ENCODE data around the gene EDEM2. TPM values are rescaled to one million over a fixed set of nuclear protein-coding genes. Genes with fewer than 3 reads are reported as not detected.
"Not testable (repeated sequence)": the region's sequence is repeated elsewhere in the genome, so short reads cannot be mapped to it uniquely, and the experiment has no call there.

The EDEM2 gene
- total RNA-seq = 13.1 TPM

DNA sequence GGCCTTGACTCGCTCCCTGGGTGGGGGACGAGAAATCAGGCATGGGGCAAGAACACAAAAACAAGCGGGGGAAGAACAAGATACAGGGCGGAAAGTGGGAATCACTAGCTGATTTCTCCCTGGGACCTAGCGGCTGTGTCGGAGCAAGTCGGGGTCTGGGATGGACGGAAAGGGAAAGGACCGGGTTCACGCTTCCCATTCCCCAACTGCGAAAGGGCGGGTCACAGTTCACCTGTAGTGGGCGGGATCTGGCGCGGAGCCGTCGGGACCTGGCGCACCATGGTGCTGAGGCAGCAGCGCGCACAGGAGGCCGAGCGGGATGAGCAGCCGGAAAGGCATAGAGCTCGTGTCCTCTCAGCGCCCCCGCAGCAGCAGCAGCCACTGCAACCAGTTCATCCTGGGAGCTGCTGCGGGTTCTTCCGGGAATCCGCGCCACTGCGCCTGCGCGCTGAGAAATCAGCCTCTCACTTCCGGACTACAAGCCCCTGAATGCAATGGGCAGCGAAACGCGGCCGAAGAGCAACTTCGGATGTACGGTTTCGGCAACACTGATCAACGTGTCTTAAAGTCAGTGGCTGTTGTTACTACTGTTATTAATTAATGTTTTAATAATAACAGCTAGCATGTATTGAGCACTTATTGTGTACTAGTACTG lies at the start of gene EDEM2:
Gene EDEM2, minus strand, starts transcription at position 417 of the 655 bp plus-strand sequence. Its CDS starts 78 bp downstream, at position 339.
- peak; percentile 93 for DNase-seq

GRCh38 chr20:35196313-35196712 lies 49.2 kb upstream of the EDEM2 start:
- DNase-seq = no peak

DNA sequence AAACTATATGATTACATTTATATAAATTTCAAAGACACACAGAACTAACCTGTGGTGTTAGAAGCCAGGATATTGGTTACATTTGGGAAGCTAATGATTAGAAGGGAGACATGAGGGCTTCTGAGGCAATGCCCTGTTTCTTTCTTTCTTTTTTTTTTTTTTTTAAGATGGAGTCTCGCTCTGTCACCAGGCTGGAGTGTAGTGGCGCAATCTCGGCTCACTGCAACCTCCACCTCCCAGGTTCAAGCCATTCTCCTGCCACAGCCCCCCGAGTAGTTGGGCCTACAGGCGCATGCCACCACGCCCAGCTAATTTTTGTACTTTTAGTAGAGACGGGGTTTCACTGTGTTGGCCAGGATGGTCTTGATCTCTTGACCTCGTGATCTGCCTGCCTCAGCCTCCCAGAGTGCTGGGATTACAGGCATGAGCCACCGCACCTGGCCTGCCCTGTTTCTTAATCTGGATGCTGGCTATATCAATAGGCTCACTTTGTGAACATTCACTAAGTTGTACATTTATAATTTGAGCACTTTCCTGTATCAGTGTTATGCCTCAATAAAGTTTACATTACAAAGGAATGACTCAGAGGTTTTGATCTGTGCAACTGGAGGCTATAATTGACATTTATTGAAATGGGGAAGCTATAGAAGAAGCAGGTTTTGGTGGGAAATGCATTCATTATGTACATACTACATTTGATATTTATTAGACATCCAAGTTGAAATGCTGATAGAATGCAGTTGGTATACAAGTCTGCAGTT lies 46.1 kb upstream of the EDEM2 start:
- DNase-seq = not testable (repeated sequence)

- no peak for DNase-seq
Observed at GRCh38 chr20:35192118-35192872, 45.2 kb upstream of the EDEM2 start.

GRCh38 chr20:35191419-35192117 lies 44.4 kb upstream of the EDEM2 start:
- DNase-seq = no peak

- no peak for DNase-seq
Observed at GRCh38 chr20:35190556-35190955, 43.4 kb upstream of the EDEM2 start.

DNA sequence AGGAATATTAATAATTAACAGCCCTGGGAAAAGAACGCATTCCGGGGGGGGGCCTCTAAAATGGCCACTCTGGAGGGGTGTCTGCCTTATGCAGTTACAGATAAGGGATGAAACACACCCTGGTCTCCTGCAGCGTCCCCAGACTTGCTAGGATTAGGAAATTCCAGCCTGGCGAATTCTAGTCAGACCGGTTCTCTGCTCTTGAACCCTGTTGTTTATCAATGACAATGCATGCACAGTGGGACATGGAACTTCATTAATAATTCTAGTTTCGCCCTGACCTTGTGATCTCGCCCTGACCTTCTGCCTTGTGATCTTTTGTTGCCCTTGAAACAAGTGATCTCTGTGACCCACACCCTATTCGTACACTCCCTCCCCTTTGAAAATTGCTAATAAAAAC lies 42.1 kb upstream of the EDEM2 start:
- DNase-seq = not testable (repeated sequence)

DNA sequence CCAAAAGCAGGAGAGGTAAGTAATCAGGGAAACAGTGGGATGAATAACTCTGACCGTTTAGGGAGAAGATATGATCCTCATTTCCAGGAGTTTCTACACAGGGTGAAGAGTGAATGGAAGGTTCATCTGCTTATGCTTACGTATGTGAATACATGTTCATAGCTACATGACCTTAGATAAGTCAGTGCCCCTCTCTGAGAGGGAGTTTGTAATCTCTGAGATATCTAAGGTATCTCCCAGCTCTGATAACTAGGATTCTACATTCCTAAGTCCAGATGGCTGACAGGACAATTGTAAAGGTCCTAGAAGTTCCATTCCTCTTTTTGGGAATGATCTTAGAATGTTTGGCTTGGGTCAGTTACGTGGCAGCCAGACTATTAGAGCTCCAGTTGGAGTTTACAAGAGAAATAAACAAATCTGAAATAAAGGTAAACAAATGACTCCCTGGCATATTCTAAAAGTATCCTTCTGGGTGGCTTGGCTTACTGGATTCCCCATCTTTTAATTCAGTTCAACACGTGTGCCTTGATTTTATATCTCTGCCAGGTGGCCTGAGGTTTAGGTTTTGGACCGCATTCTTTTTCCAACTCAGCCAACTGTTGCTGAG lies 40.6 kb upstream of the EDEM2 start:
- DNase-seq = no peak

GRCh38 chr20:35186691-35187289 lies 39.7 kb upstream of the EDEM2 start:
- not testable (repeated sequence) for DNase-seq

GRCh38 chr20:35181731-35182130 lies 34.6 kb upstream of the EDEM2 start:
- no peak for DNase-seq

GRCh38 chr20:35180266-35180665 lies 33.1 kb upstream of the EDEM2 start:
- no peak for DNase-seq

DNA sequence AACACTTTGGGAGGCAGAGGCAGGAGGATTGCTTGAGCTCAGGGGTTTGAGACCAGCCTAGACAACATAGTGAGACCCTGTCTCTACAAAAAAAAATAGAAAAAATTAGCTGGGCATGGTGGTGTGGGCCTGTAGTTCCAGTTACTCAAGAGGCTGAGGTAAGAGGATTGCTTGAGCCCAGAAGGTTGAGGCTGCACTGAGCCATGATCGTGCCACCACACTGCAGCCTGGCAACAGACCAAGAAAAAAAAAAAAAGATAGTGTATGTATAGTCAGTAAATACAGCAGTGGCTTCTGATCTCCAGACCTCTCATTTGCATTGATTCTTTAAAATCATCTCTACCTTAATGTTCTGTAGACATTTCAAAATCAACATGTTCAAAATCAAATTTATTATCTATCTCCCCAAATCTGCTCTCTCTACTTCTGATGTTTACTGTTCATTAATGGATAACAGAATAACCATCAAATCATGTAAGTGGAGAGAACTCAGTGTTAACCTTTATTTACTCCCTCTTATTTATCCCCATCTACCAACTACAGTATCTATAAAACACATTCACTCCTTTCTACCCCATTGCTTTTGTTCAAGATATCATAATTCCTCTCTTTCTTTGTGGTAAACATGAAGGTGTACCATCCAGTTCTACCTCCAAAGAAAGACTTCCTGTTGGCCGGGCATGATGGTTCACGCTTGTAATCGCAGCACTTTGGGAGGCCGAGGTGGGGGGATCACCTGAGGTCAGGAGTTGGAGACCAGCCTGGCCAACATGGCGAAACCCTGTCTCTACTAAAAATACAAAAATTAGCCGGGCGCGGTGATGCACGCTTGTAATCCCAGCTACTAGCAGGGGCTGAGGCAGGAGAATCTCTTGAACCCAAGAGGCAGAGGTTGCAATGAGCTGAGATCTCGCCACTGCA lies 32.4 kb upstream of the EDEM2 start:
- no peak for DNase-seq

GRCh38 chr20:35176132-35176531 lies 29.0 kb upstream of the EDEM2 start:
- no peak for DNase-seq

DNA sequence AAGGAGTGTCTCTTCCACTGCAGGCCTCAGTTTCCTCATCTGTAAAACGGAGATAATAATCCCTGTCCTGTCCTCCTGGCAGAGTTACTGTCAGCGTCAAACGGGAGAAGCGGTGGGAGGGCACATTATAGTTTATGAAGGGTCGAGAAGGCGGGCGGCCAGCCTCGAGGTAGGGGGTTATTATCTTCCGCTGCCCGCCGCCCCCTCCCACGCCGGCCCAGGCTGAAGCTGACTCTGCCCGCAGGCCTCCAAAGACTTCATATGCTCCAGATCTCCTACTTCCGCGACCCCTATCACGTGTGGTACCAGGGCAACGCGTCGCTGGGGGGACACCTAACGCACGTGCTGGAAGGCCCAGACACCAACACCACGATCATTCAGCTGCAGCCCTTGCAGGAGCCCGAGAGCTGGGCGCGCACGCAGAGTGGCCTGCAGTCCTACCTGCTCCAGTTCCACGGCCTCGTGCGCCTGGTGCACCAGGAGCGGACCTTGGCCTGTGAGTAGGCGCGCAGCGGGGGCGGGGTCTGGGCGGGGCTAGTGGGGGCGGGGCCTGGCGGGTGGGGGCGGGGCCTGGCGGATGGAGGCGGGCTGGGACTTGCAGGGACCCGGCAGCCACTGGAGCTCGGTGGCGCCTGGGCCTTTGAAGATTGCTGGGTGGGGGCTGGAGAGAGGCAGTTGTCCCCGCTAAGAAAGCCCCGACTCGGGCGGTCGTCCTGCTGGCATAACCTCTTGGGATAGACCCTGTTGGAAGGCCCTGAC lies 27.5 kb upstream of the EDEM2 start:
- DNase-seq = no peak

- no peak for DNase-seq
Observed at GRCh38 chr20:35173576-35174192, 26.5 kb upstream of the EDEM2 start.

GRCh38 chr20:35172434-35172806 lies 25.3 kb upstream of the EDEM2 start:
- no peak for DNase-seq

GRCh38 chr20:35171753-35172433 lies 24.8 kb upstream of the EDEM2 start, which contains the start of gene PROCR:
PROCR (plus strand) TSS chr20:35172072; CDS start chr20:35172155, 83 bp downstream.
- peak; percentile 18 for DNase-seq

DNA sequence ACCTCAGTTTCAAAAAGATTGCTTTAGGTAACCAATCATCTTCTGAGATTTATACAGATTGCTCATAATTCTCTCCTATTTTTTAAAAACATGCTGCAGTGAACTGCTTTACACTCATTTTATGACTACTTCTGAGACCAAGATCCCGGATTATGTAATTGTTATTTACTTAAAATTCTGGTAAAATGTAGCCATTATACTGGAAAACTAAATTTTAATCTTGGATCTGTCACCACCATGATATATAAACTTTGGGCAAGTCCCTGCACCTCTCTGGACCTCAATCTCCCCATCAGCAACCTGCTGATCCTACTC lies 24.3 kb upstream of the EDEM2 start:
- no peak for DNase-seq
